Tibial nerve (tissue), 4 donors: ENCODE data around the gene CCBE1.

Experiments used
- EP300 ChIP-seq, 2 donors: sonication (generic); formaldehyde crosslinking; IDR thresholded peaks; one replicate each; pipeline ENCODE4 v1.6.1; 2017; ENCODE audit warnings: antibody characterized with exemption in 2 of 2, mild to moderate bottlenecking in 1 of 2
- POLR2A ChIP-seq, 2 donors: fragments of 450-650 bp; IDR thresholded peaks; one replicate each; pipeline ENCODE4 v1.6.1; 2017; ENCODE audit warnings: antibody characterized with exemption in 2 of 2, mild to moderate bottlenecking in 2 of 2, moderate library complexity in 2 of 2
- TF ChIP-seq, protein P1 (sequence below), 5 experiments: fragments of 200-600 bp in 3 of 5; fragments of 450-650 bp in 2 of 5; sonication (generic) in 3 of 5; IDR thresholded peaks; one replicate each; pipeline ENCODE4 v1.5.1; 2016 to 2019; ENCODE audit warnings: antibody characterized with exemption in 5 of 5, mild to moderate bottlenecking in 3 of 5, moderate library complexity in 2 of 5

DNA sequence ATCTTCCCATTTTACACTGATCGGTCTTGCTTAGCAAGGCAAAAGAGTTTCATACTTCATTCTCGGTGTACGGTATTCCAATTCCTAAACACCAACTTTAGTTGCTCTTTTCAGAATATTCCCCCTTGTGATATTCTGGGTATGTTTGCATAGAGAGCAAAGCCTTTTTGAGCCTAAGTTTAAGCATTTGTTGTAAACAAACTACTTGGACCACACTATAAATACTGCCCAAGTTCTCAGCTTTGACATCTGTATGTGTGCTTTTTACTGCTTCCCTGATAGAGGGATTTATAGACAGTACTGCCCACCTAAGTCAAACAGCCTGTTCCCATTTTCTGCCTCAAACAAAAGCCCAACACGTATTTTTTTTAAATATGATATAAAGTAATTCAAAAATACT lies 36.9 kb downstream of the CCBE1 start:
- TF ChIP-seq, protein P1, sequence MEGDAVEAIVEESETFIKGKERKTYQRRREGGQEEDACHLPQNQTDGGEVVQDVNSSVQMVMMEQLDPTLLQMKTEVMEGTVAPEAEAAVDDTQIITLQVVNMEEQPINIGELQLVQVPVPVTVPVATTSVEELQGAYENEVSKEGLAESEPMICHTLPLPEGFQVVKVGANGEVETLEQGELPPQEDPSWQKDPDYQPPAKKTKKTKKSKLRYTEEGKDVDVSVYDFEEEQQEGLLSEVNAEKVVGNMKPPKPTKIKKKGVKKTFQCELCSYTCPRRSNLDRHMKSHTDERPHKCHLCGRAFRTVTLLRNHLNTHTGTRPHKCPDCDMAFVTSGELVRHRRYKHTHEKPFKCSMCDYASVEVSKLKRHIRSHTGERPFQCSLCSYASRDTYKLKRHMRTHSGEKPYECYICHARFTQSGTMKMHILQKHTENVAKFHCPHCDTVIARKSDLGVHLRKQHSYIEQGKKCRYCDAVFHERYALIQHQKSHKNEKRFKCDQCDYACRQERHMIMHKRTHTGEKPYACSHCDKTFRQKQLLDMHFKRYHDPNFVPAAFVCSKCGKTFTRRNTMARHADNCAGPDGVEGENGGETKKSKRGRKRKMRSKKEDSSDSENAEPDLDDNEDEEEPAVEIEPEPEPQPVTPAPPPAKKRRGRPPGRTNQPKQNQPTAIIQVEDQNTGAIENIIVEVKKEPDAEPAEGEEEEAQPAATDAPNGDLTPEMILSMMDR (IDR thresholded peaks at IDR 0.05), result no peak
- TF ChIP-seq EP300 (IDR thresholded peaks at IDR 0.05) (no peak), POLR2A (IDR thresholded peaks at IDR 0.05) (no peak)
